ENCODE results near the gene TWNK.
A peak's percentile ranks its signal among the peaks of the same experiment; 100 is the strongest.

Gene TWNK

GRCh38 chr10:101040851-101041250 is 53.5 kb downstream of the TWNK start:
- in situ Hi-C loops (cut with HindIII; ENCODE audit: low sequenced_read_pairs), result no loop called here
- no peak overlapping the region for H3K4me3 ChIP-seq (ENCODE audit: low read depth, low read length)
- no peak for DNase-seq (ENCODE audit: low read depth, low spot score)
- no peak for TF ChIP-seq CTCF (IDR thresholded peaks at IDR 0.05; ENCODE audit: low read depth, low read length)

- in situ Hi-C loops (cut with HindIII; ENCODE audit: low sequenced_read_pairs), result no loop called here
- DNase-seq (ENCODE audit: low read depth, low spot score), result peak; percentile 90
- no peak overlapping the region for H3K4me3 ChIP-seq (ENCODE audit: low read depth, low read length)
- peak; percentile 85 for TF ChIP-seq CTCF (IDR thresholded peaks at IDR 0.05; ENCODE audit: low read depth, low read length)
These were observed 54.0 kb downstream of the TWNK start for GRCh38 chr10:101041252-101041761.

- no peak for DNase-seq (ENCODE audit: low read depth, low spot score)
- no peak for TF ChIP-seq CTCF (IDR thresholded peaks at IDR 0.05; ENCODE audit: low read depth, low read length)
- peak overlapping the region; percentile 57 for H3K4me3 ChIP-seq (ENCODE audit: low read depth, low read length)
- in situ Hi-C loops (cut with HindIII; ENCODE audit: low sequenced_read_pairs), result no loop called here
These were observed 54.8 kb downstream of the TWNK start for GRCh38 chr10:101042118-101042517.

GRCh38 chr10:101042667-101043362 is 55.5 kb downstream of the TWNK start:
- DNase-seq (ENCODE audit: low read depth, low spot score), result peak; percentile 92
- H3K4me3 ChIP-seq (ENCODE audit: low read depth, low read length), result peak overlapping the region; percentile 57
- in situ Hi-C loops (cut with HindIII; ENCODE audit: low sequenced_read_pairs), result no loop called here
- TF ChIP-seq CTCF (IDR thresholded peaks at IDR 0.05; ENCODE audit: low read depth, low read length), result no peak

GRCh38 chr10:101043363-101043707 is 56.0 kb downstream of the TWNK start:
- peak overlapping the region; percentile 57 for H3K4me3 ChIP-seq (ENCODE audit: low read depth, low read length)
- TF ChIP-seq CTCF (IDR thresholded peaks at IDR 0.05; ENCODE audit: low read depth, low read length), result no peak
- in situ Hi-C loops (cut with HindIII; ENCODE audit: low sequenced_read_pairs), result no loop called here
- no peak for DNase-seq (ENCODE audit: low read depth, low spot score)

All from astrocyte of the spinal cord (primary cell).